Measurements from ENCODE around the gene HK1.

- TF ChIP-seq CTCF (IDR thresholded peaks at IDR 0.05) (peak in 1 of 4 experiments; percentile 5), POLR2AphosphoS5 (IDR thresholded peaks at IDR 0.05) (peak; percentile 16), POLR2A (IDR thresholded peaks at IDR 0.05) (no peak), EP300 (IDR thresholded peaks at IDR 0.05) (no peak)
Observed at GRCh38 chr10:69414036-69415018, 136.0 kb downstream of the HK1 start.

Measured in gastroesophageal sphincter (tissue), 3 donors.